Measurements from ENCODE around the gene MIPOL1. TPM values are rescaled to one million over a fixed set of nuclear protein-coding genes. Genes with fewer than 3 reads are reported as not detected.

MIPOL1 gene
- total and polyA plus RNA-seq, 2 experiments from 2014 or later: 5.7 to 5.9 TPM

DNA sequence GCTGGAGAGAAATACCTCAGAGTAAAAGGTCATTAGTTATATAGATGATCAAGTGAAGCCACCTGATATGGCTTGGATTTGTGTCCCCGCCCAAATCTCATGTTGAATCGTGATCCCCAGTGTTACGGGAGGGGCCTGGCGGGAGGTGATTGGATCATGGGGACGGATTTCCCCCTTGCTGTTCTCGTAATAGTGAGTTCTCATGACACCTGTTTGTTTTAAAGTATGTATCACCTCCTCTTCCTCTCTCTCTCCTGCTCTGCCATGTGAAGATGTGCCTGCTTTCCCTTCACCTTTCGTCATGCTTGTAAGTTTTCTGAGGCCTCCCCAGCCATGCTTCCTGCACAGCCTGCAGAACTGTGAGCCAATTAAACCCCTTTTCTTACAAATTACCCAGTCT is 272.5 kb downstream of the MIPOL1 start:
- H3K4me1 ChIP-seq (ENCODE audit: insufficient read depth): no peaks in the 10 kb centered on the region
- WGBS, 2 experiments (ENCODE audit: low coverage in 1 of 2, low lambda C conversion rate in 2 of 2, missing lambda C conversion rate in 2 of 2): 90 to 92% methylated on average over 7 of the region's 7 CpGs
- no peaks in the 10 kb centered on the region for H3K79me2 ChIP-seq (ENCODE audit: insufficient read depth)
- H3K9ac ChIP-seq: no peak overlapping the region
- H3K27ac ChIP-seq: no peak overlapping the region
- H3K9me3 ChIP-seq (ENCODE audit: low read depth): no peaks in the 10 kb centered on the region
- no peaks in the 10 kb centered on the region for H3K27me3 ChIP-seq (replicated peaks; ENCODE audit: insufficient read depth)
- H2AFZ ChIP-seq: no peak overlapping the region
- no peaks in the 10 kb centered on the region for H3F3A ChIP-seq (ENCODE audit: insufficient read depth)
- no peak for DNase-seq
- no peaks in the 10 kb centered on the region for H3K9me2 ChIP-seq (ENCODE audit: insufficient read depth)
- no peak overlapping the region for H3K4me3 ChIP-seq
- H3K36me3 ChIP-seq (ENCODE audit: low read depth): no peaks in the 10 kb centered on the region
- no peak overlapping the region for H3K4me2 ChIP-seq (ENCODE audit: unreplicated experiment)
- no peaks in the 10 kb centered on the region for H4K20me1 ChIP-seq (ENCODE audit: insufficient read depth)
- in situ Hi-C loops (cut with MboI): no loop called here
- TF ChIP-seq EZH2 (IDR thresholded peaks at IDR 0.05; ENCODE audit: insufficient read depth, poor library complexity, severe bottlenecking): no peak
- TF ChIP-seq EZH2phosphoT487 (IDR thresholded peaks at IDR 0.05; ENCODE audit: insufficient read depth, low read depth): no peak

- Histone ChIP-seq H3K27ac (no peak overlapping the region), H3K9me2 (ENCODE audit: insufficient read depth) (no peaks in the 10 kb centered on the region), H3K27me3 (replicated peaks; ENCODE audit: insufficient read depth) (no peaks in the 10 kb centered on the region), H3K9ac (no peak overlapping the region), H3K4me2 (ENCODE audit: unreplicated experiment) (no peak overlapping the region), H3K36me3 (ENCODE audit: low read depth) (no peaks in the 10 kb centered on the region), H2AFZ (no peak overlapping the region), H3K4me1 (ENCODE audit: insufficient read depth) (no peaks in the 10 kb centered on the region), H3K4me3 (no peak overlapping the region), H4K20me1 (ENCODE audit: insufficient read depth) (no peaks in the 10 kb centered on the region), H3K79me2 (ENCODE audit: insufficient read depth) (no peaks in the 10 kb centered on the region), H3F3A (ENCODE audit: insufficient read depth) (no peaks in the 10 kb centered on the region), H3K9me3 (ENCODE audit: low read depth) (no peaks in the 10 kb centered on the region)
- DNase-seq: no peak
- TF ChIP-seq EZH2phosphoT487 (IDR thresholded peaks at IDR 0.05; ENCODE audit: insufficient read depth, low read depth) (no peak), EZH2 (IDR thresholded peaks at IDR 0.05; ENCODE audit: insufficient read depth, poor library complexity, severe bottlenecking) (no peak)
- in situ Hi-C loops (cut with MboI): no loop called here
- WGBS, 2 experiments (ENCODE audit: low coverage in 1 of 2, low lambda C conversion rate in 2 of 2, missing lambda C conversion rate in 2 of 2): 58 to 67% methylated on average over 4 of the region's 4 CpGs
Observed at GRCh38 chr14:37472906-37473305, 275.2 kb downstream of the MIPOL1 start.

DNA sequence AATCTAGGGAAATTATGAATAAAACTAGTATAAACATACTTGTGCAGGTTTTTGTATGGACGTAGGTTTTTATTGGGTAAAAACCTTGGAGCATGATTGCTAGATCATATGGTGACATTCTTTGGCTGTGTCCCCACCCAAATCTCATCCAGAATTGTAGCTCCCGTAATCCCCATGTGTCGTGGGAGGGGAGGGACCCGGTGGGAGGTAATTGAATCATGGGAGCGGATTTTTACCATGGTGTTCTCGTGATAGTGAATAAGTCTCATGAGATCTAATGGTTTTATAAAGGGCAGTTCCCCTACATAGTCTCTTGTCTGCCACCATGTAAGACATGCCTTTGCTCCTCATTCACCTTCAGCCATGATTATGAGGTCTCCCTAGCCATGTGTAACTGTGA is 276.5 kb downstream of the MIPOL1 start:
- H3K79me2 ChIP-seq (ENCODE audit: insufficient read depth): no peaks in the 10 kb centered on the region
- no peaks in the 10 kb centered on the region for H3K9me3 ChIP-seq (ENCODE audit: low read depth)
- no peak for DNase-seq
- no peak overlapping the region for H3K4me3 ChIP-seq
- no peaks in the 10 kb centered on the region for H3K9me2 ChIP-seq (ENCODE audit: insufficient read depth)
- in situ Hi-C loops (cut with MboI): no loop called here
- no peak overlapping the region for H3K4me2 ChIP-seq (ENCODE audit: unreplicated experiment)
- H3K36me3 ChIP-seq (ENCODE audit: low read depth): no peaks in the 10 kb centered on the region
- H4K20me1 ChIP-seq (ENCODE audit: insufficient read depth): no peaks in the 10 kb centered on the region
- H3K27ac ChIP-seq: no peak overlapping the region
- no peak overlapping the region for H3K9ac ChIP-seq
- no peaks in the 10 kb centered on the region for H3F3A ChIP-seq (ENCODE audit: insufficient read depth)
- TF ChIP-seq EZH2phosphoT487 (IDR thresholded peaks at IDR 0.05; ENCODE audit: insufficient read depth, low read depth) (no peak), EZH2 (IDR thresholded peaks at IDR 0.05; ENCODE audit: insufficient read depth, poor library complexity, severe bottlenecking) (no peak)
- H3K27me3 ChIP-seq (replicated peaks; ENCODE audit: insufficient read depth): no peaks in the 10 kb centered on the region
- 88 to 93% methylated on average over 6 of the region's 6 CpGs for WGBS, 2 experiments (ENCODE audit: low coverage in 1 of 2, low lambda C conversion rate in 2 of 2, missing lambda C conversion rate in 2 of 2)
- H3K4me1 ChIP-seq (ENCODE audit: insufficient read depth): no peaks in the 10 kb centered on the region
- no peak overlapping the region for H2AFZ ChIP-seq

DNA sequence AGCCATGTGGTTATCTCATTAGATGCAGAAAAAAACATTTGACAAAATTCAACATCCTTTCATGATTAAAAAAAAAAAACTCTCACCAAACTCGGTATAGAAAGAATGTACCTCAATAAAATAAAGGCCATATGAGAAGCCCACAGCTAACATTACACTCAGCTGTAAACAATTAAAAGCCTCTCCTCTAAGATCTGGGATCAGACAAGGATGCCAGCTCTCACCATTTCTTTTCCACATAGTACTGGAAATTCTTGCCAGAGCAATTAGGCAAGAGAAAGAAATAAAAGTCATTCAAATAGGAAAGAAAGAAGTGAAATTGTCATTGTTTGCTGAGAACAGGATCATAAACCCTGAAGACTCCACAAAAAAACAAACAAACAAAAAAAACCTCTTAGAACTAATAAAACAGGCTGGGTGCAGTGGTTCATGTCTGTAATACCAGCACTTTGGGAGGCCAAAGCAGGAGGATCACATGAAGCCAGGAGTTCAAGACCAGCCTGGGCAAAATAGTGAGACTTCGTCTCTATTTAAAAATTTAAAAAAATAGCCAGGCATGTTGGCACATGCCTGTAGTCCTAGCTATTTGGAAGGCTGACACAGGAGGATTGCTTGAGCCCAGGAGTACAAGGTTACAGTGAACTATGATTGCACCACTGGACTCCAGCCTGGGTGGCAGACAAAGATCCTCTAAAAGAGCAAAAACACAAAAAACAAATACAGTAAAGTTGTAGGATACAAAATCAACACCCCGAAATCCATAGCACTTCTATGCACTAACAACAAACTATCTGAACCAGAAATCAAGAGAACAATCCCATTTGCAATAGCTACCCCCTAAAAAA is 282.9 kb downstream of the MIPOL1 start:
- DNase-seq: no peak
- Histone ChIP-seq H3K4me3 (no peak overlapping the region), H4K20me1 (ENCODE audit: insufficient read depth) (no peaks in the 10 kb centered on the region), H3K79me2 (ENCODE audit: insufficient read depth) (no peaks in the 10 kb centered on the region), H3F3A (ENCODE audit: insufficient read depth) (no peaks in the 10 kb centered on the region), H3K4me2 (ENCODE audit: unreplicated experiment) (no peak overlapping the region), H3K36me3 (ENCODE audit: low read depth) (no peaks in the 10 kb centered on the region), H3K27ac (no peak overlapping the region), H3K9me3 (ENCODE audit: low read depth) (no peaks in the 10 kb centered on the region), H3K9me2 (ENCODE audit: insufficient read depth) (no peaks in the 10 kb centered on the region), H3K27me3 (replicated peaks; ENCODE audit: insufficient read depth) (no peaks in the 10 kb centered on the region), H2AFZ (no peak overlapping the region), H3K9ac (no peak overlapping the region), H3K4me1 (ENCODE audit: insufficient read depth) (no peaks in the 10 kb centered on the region)
- TF ChIP-seq EZH2phosphoT487 (IDR thresholded peaks at IDR 0.05; ENCODE audit: insufficient read depth, low read depth) (no peak), EZH2 (IDR thresholded peaks at IDR 0.05; ENCODE audit: insufficient read depth, poor library complexity, severe bottlenecking) (no peak)
- in situ Hi-C loops (cut with MboI): no loop called here
- WGBS, 2 experiments (ENCODE audit: low coverage in 1 of 2, low lambda C conversion rate in 2 of 2, missing lambda C conversion rate in 2 of 2): 58 to 59% methylated on average over 3 of the region's 3 CpGs
